Activated T-cell treated with anti-CD3 and anti-CD28 coated beads, Interleukin-2, amount 50 U/mL, for 72 hours (primary cell): ENCODE data around the gene THSD7A. TPM values are rescaled to one million over a fixed set of nuclear protein-coding genes. Genes with fewer than 3 reads are reported as not detected.
"Not testable (repeated sequence)": the region's sequence is repeated elsewhere in the genome, so short reads cannot be mapped to it uniquely, and the experiment has no call there.

Experiments used
- ATAC-seq, 2 donors: fragments of 150-1000 bp; cut with Tn5 transposase; replicated peaks in 1 of 2; 2 replicates each; pipeline ENCODE4 v1.10.0; 2021; ENCODE audit warnings: moderate library complexity in 2 of 2, mild to moderate bottlenecking in 1 of 2
- DNase-seq, 2 donors: peaks; one replicate each; pipeline ENCODE4 v3.0.0; 2021 to 2022; ENCODE audit warnings: mixed read lengths in 1 of 2
- H3K27ac Mint-ChIP-seq: one replicate; pipeline ENCODE4 v1.8.0; 2022; ENCODE audit warnings: mild to moderate bottlenecking, moderate library complexity, mixed read lengths
- H3K27me3 Mint-ChIP-seq: one replicate; pipeline ENCODE4 v1.8.0; 2022; ENCODE audit warnings: low read depth, mixed read lengths
- H3K36me3 Mint-ChIP-seq, 2 donors: one replicate each; pipeline ENCODE4 v1.8.0; 2022; ENCODE audit warnings: mixed read lengths in 2 of 2, mild to moderate bottlenecking in 1 of 2; ENCODE audit not compliant: insufficient read depth in 2 of 2
- H3K4me1 Mint-ChIP-seq: one replicate; pipeline ENCODE4 v1.8.0; 2022; ENCODE audit warnings: low read depth, mixed read lengths
- H3K4me3 Mint-ChIP-seq, 2 donors: one replicate each; pipeline ENCODE4 v1.8.0; 2022; ENCODE audit warnings: mild to moderate bottlenecking in 2 of 2, mixed read lengths in 2 of 2, moderate library complexity in 2 of 2
- H3K9me3 Mint-ChIP-seq, 2 donors: one replicate each; pipeline ENCODE4 v1.8.0; 2022; ENCODE audit warnings: mixed read lengths in 2 of 2
- total RNA-seq, 2 donors: library from RNA; stranded (reverse); gene quantifications; one replicate each; pipeline ENCODE4 v1.2.3, GENCODE V29; 2022

Gene THSD7A
- total RNA-seq, 2 donors from 2014 or later = not detected

DNA sequence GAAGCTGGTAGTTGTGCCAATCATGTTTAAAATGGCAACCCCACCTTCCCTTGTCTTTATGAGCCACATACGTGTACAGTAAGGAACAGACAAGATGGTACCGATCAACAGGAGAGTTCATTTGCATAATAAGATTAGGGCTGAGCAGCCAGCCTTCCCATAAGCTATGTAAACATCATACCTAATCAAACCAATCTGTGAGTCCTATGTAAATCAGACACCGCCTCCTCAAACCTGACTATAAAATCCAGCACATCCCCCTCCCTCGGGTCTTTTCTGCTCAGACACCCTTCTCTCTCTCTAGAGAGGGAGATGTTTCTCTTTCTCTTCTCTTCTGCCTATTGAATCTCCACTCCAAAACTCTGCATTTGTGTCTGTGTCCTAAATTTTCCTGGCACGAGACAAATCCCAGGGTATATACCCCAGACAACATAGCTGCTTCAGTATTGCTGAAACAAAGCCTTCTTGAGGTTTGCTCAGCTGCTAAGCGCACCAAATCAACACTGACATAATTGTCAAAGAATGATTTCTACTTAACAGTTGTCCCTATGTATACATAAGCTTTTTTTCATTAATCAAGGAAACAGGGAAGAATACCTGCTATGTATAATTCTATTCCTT is 279.2 kb downstream of the THSD7A start:
- DNase-seq (no peak), ATAC-seq (no peak)
- no peaks in the 10 kb centered on the region for H3K27me3 Mint-ChIP-seq
- no peaks in the 10 kb centered on the region for H3K4me1 Mint-ChIP-seq
- no peak overlapping the region for H3K4me3 Mint-ChIP-seq
- no peak overlapping the region for H3K27ac Mint-ChIP-seq
- peaks cover 0 to 5% of the 10 kb centered on the region in 2 donors for H3K9me3 Mint-ChIP-seq
- H3K36me3 Mint-ChIP-seq = no peaks in the 10 kb centered on the region

DNA sequence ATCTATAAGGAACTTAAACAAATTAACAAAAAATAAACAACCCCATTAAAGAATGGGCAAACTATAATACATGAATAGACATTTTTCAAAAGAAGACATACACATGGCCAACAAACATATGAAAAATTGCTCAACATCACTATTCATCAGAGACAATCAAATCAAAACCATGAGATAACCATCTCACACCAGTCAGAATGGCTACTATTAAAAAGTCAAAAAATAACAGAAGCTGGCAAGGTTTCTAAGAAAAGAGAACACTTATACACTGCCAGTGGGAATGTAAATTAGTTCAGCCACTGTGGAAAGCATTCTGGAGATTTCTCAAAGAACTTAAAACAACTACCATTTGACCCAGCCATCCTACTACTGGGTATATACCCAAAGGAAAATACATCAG is 280.5 kb downstream of the THSD7A start:
- peaks cover 0 to 3% of the 10 kb centered on the region in 2 donors for H3K9me3 Mint-ChIP-seq
- H3K4me3 Mint-ChIP-seq = no peak overlapping the region
- no peaks in the 10 kb centered on the region for H3K4me1 Mint-ChIP-seq
- DNase-seq = no peak
- no peak overlapping the region for H3K27ac Mint-ChIP-seq
- no peak for ATAC-seq
- no peaks in the 10 kb centered on the region for H3K27me3 Mint-ChIP-seq
- H3K36me3 Mint-ChIP-seq = peaks cover 0 to 1% of the 10 kb centered on the region in 2 donors

- DNase-seq (no peak), ATAC-seq (no peak)
- no peaks in the 10 kb centered on the region for H3K27me3 Mint-ChIP-seq
- H3K4me3 Mint-ChIP-seq = no peak overlapping the region
- H3K36me3 Mint-ChIP-seq = peaks cover 0 to 1% of the 10 kb centered on the region in 2 donors
- no peak overlapping the region for H3K27ac Mint-ChIP-seq
- H3K4me1 Mint-ChIP-seq = no peaks in the 10 kb centered on the region
- H3K9me3 Mint-ChIP-seq = peaks cover 0 to 3% of the 10 kb centered on the region in 2 donors
Measured at GRCh38 chr7:11548532-11548931, 283.5 kb downstream of the THSD7A start.

- H3K36me3 Mint-ChIP-seq = no peaks in the 10 kb centered on the region
- no peaks in the 10 kb centered on the region for H3K4me1 Mint-ChIP-seq
- DNase-seq = no peak
- no peaks in the 10 kb centered on the region for H3K27me3 Mint-ChIP-seq
- H3K27ac Mint-ChIP-seq = no peak overlapping the region
- ATAC-seq = no peak
- H3K9me3 Mint-ChIP-seq = no peaks in the 10 kb centered on the region
- no peak overlapping the region for H3K4me3 Mint-ChIP-seq
Measured at GRCh38 chr7:11541330-11541729, 290.7 kb downstream of the THSD7A start.

- Mint-ChIP-seq H3K4me3 (no peak overlapping the region), H3K27ac (no peak overlapping the region)
- no peak for ATAC-seq
Measured at GRCh38 chr7:11540271-11540761, 291.7 kb downstream of the THSD7A start.

GRCh38 chr7:11539853-11540252 is 292.1 kb downstream of the THSD7A start:
- Mint-ChIP-seq H3K4me1 (no peaks in the 10 kb centered on the region), H3K4me3 (no peak overlapping the region), H3K9me3 (no peaks in the 10 kb centered on the region), H3K27ac (no peak overlapping the region), H3K27me3 (no peaks in the 10 kb centered on the region), H3K36me3 (no peaks in the 10 kb centered on the region)
- ATAC-seq (no peak), DNase-seq (no peak)

More at GRCh38 chr7:11540271-11540761, 291.7 kb downstream of the THSD7A start:
- Mint-ChIP-seq H3K27me3 (no peaks in the 10 kb centered on the region), H3K4me1 (no peaks in the 10 kb centered on the region), H3K36me3 (no peaks in the 10 kb centered on the region), H3K9me3 (no peaks in the 10 kb centered on the region)
- DNase-seq = no peak

- no peaks in the 10 kb centered on the region for H3K36me3 Mint-ChIP-seq
Measured at GRCh38 chr7:11538751-11539299, 293.2 kb downstream of the THSD7A start.

DNA sequence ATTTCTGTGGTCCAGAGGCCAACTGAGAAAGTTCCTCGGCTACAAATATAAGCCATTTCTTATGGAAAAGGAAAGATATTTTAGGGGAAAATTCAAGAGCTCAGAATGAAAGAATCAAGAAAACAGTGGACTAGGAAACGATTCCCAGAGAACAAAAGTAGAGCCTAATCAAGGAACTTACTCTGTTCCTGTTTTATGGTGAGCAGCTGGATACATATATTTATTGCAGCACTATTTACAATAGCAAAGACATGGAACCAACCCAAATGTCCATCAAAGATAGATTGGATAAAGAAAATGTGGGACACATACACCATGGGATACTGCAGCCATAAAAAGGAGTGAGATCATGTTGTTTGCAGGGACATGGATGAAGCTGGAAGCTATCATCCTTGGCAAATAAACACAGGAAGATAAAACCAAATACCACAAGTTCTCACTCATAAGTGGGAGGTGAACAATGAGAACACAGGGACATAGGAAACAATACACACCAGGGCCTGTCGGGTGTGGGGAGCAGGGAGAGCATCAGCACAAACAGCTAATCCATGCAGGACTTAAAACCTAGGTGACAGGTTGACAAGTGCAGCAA is 298.7 kb downstream of the THSD7A start:
- Mint-ChIP-seq H3K36me3 (no peaks in the 10 kb centered on the region), H3K4me1 (no peaks in the 10 kb centered on the region), H3K27ac (no peak overlapping the region), H3K27me3 (no peaks in the 10 kb centered on the region), H3K9me3 (peaks cover 3 to 4% of the 10 kb centered on the region in 2 donors), H3K4me3 (no peak overlapping the region)
- no peak for DNase-seq
- ATAC-seq = no peak

More at GRCh38 chr7:11538751-11539299, 293.2 kb downstream of the THSD7A start:
- no peaks in the 10 kb centered on the region for H3K9me3 Mint-ChIP-seq
- no peak for ATAC-seq
- H3K4me1 Mint-ChIP-seq = no peaks in the 10 kb centered on the region
- no peak overlapping the region for H3K4me3 Mint-ChIP-seq
- H3K27ac Mint-ChIP-seq = no peak overlapping the region
- H3K27me3 Mint-ChIP-seq = no peaks in the 10 kb centered on the region
- no peak for DNase-seq

- H3K4me3 Mint-ChIP-seq = no peak overlapping the region
Measured at GRCh38 chr7:11529382-11529781, 302.6 kb downstream of the THSD7A start.

DNA sequence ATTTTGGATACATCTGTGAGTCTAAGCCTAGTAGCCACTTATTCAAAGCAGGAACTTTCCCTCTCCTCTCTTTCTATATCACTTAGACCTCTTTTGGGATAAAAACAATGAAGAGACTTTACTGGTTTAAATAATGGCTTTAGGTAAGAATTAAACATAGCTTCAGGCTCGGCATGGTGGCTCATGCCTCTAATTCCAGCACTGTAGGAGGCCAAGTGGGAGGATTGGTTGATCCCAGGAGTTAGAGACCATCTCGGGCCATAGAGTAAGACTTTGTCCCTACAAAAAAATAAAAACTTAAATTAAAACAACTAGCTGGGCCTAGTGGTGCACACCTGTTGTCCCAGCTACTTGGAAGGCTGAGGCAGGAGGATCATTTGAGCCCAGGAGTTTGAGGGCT is 304.3 kb downstream of the THSD7A start:
- Mint-ChIP-seq H3K4me3 (no peak overlapping the region), H3K27ac (no peak overlapping the region), H3K27me3 (no peaks in the 10 kb centered on the region), H3K4me1 (no peaks in the 10 kb centered on the region), H3K36me3 (no peaks in the 10 kb centered on the region), H3K9me3 (peaks cover 3 to 4% of the 10 kb centered on the region in 2 donors)
- DNase-seq (no peak), ATAC-seq (no peak)

More at GRCh38 chr7:11529382-11529781, 302.6 kb downstream of the THSD7A start:
- ATAC-seq (no peak), DNase-seq (no peak)
- H3K4me1 Mint-ChIP-seq = no peaks in the 10 kb centered on the region
- H3K36me3 Mint-ChIP-seq = no peaks in the 10 kb centered on the region
- peaks cover 3 to 4% of the 10 kb centered on the region in 2 donors for H3K9me3 Mint-ChIP-seq
- no peaks in the 10 kb centered on the region for H3K27me3 Mint-ChIP-seq
- H3K27ac Mint-ChIP-seq = no peak overlapping the region

- H3K4me3 Mint-ChIP-seq = no peak overlapping the region
- H3K4me1 Mint-ChIP-seq = no peaks in the 10 kb centered on the region
- H3K27ac Mint-ChIP-seq = no peak overlapping the region
- H3K27me3 Mint-ChIP-seq = no peaks in the 10 kb centered on the region
- H3K9me3 Mint-ChIP-seq = peaks cover 0 to 2% of the 10 kb centered on the region in 2 donors
- ATAC-seq (no peak), DNase-seq (no peak)
- no peaks in the 10 kb centered on the region for H3K36me3 Mint-ChIP-seq
Measured at GRCh38 chr7:11524476-11525397, 307.3 kb downstream of the THSD7A start.

- not testable (repeated sequence) for H3K27ac Mint-ChIP-seq, ATAC-seq, H3K9me3 Mint-ChIP-seq, H3K4me3 Mint-ChIP-seq, DNase-seq, H3K27me3 Mint-ChIP-seq, H3K36me3 Mint-ChIP-seq, H3K4me1 Mint-ChIP-seq
Measured at GRCh38 chr7:11521964-11522499, 310.0 kb downstream of the THSD7A start.
